Mesothelial cell of epicardium (in vitro differentiated cells): Measurements from ENCODE around the gene CHRNA10. TPM values are rescaled to one million over a fixed set of nuclear protein-coding genes. Genes with fewer than 3 reads are reported as not detected.

ENCODE experiments used
- DNase-seq, 2 experiments: peaks; one replicate each; pipeline ENCODE4 v3.0.0; 2021; ENCODE audit warnings: low spot score in 2 of 2; ENCODE audit not compliant: unreplicated experiment in 2 of 2
- H3K27ac Mint-ChIP-seq: 2 replicates; pipeline ENCODE4 v1.8.0; 2021; ENCODE audit warnings: mixed read lengths
- H3K27me3 Mint-ChIP-seq: 2 replicates; pipeline ENCODE4 v1.8.0; 2021; ENCODE audit warnings: low read depth, mixed read lengths
- H3K36me3 Mint-ChIP-seq: 2 replicates; pipeline ENCODE4 v1.8.0; 2021; ENCODE audit warnings: mixed read lengths
- H3K4me1 Mint-ChIP-seq: 2 replicates; pipeline ENCODE4 v1.8.0; 2021; ENCODE audit warnings: mixed read lengths
- H3K4me3 Mint-ChIP-seq: 2 replicates; pipeline ENCODE4 v1.8.0; 2021; ENCODE audit warnings: mild to moderate bottlenecking, moderate library complexity, mixed read lengths
- H3K9me3 Mint-ChIP-seq: 2 replicates; pipeline ENCODE4 v1.8.0; 2021; ENCODE audit warnings: mixed read lengths
- CTCF ChIP-seq: fragments of 200-600 bp; sonication (generic); IDR thresholded peaks from one replicate; pipeline ENCODE4 v1.5.0; 2021; ENCODE audit warnings: antibody characterized with exemption; ENCODE audit not compliant: unreplicated experiment
- total RNA-seq: library from RNA; stranded (reverse); gene quantifications from 3 replicates; pipeline ENCODE4 v1.2.1, GENCODE V29; 2021

Gene CHRNA10
- total RNA-seq, 1 donor from 2014 or later: 2.9 TPM

- TF ChIP-seq CTCF: no peak
- DNase-seq: no peak
- no peak overlapping the region for H3K27ac Mint-ChIP-seq
- no peak overlapping the region for H3K4me3 Mint-ChIP-seq
- no peaks in the 10 kb centered on the region for H3K36me3 Mint-ChIP-seq
- peaks cover 4% of the 10 kb centered on the region for H3K4me1 Mint-ChIP-seq
- no peaks in the 10 kb centered on the region for H3K27me3 Mint-ChIP-seq
- no peaks in the 10 kb centered on the region for H3K9me3 Mint-ChIP-seq
Measured at GRCh38 chr11:3637201-3637600, 34.0 kb downstream of the CHRNA10 start.

DNA sequence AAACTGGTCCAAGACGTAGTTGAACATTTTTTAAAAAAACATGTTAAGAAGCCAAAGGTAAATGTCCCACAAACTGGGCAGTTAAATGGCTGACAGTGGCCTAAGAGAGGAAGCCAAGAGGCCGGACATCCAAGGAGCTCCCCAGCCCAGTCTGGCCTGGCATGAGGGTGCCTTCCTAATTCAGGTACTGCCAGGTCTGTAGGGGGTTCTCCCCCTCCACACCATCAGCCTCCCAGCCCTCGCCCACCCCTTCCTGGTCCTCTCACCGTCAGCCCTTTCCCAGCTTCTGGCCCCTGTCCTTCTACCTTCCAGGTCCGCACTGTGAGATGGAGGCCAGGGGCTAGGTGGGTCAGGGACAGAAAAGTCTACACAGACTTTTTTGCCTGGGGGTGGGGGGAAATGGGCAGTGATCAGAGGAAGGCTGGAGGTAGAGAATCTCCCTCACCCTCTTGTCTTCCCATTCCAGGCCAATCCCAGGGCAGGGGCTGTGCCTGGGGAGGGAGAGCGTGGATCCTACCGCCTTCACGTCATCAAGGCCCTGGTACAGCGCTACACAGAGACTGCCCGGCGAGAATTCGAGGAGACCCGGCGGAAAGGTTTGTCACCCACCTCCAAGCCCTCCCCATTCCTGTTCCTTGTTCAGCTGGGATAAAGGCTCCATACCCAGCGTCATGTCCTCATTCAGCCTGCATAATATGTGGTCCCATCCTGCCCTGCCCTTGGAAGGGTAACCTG lies 35.4 kb downstream of the CHRNA10 start:
- TF ChIP-seq CTCF: no peak
- no peaks in the 10 kb centered on the region for H3K27me3 Mint-ChIP-seq
- no peaks in the 10 kb centered on the region for H3K36me3 Mint-ChIP-seq
- H3K9me3 Mint-ChIP-seq: no peaks in the 10 kb centered on the region
- no peaks in the 10 kb centered on the region for H3K4me1 Mint-ChIP-seq
- H3K4me3 Mint-ChIP-seq: no peak overlapping the region
- no peak overlapping the region for H3K27ac Mint-ChIP-seq
- DNase-seq: no peak

DNA sequence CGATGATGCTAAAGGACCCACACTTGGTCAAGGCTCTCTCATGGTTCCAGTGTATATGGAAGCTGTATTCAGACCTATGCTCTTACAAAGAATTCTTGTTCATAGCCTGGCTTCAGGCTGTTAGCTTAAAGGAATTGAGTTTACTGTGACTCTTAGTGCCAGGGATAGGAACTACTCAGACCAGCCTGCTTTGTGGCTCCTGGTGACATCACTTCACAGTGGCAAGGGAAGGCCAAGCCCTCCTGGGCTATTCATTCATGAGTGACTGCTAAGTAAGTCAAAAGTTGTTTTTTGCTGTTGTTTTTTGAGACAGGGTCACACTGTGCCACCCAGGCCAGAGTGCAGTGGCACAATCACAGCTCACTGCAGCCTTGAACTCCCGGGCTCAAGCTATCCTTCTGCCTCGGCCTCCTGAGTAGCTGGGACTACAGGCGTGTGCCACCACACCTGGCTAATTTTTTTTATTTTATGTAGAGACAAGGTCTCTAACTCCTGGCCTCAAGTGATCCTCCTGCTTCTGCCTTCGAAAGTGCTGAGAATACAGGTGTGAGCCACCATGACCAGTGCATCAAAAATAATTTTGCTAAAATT lies 39.0 kb downstream of the CHRNA10 start:
- Mint-ChIP-seq H3K36me3 (no peaks in the 10 kb centered on the region), H3K9me3 (no peaks in the 10 kb centered on the region), H3K4me3 (no peak overlapping the region), H3K27ac (no peak overlapping the region), H3K4me1 (no peaks in the 10 kb centered on the region), H3K27me3 (no peaks in the 10 kb centered on the region)
- no peak for DNase-seq
- no peak for TF ChIP-seq CTCF

GRCh38 chr11:3631331-3631730 lies 39.9 kb downstream of the CHRNA10 start:
- Mint-ChIP-seq H3K27ac (no peak overlapping the region), H3K27me3 (no peaks in the 10 kb centered on the region), H3K9me3 (no peaks in the 10 kb centered on the region), H3K4me1 (no peaks in the 10 kb centered on the region), H3K36me3 (no peaks in the 10 kb centered on the region), H3K4me3 (no peak overlapping the region)
- no peak for DNase-seq
- no peak for TF ChIP-seq CTCF

DNA sequence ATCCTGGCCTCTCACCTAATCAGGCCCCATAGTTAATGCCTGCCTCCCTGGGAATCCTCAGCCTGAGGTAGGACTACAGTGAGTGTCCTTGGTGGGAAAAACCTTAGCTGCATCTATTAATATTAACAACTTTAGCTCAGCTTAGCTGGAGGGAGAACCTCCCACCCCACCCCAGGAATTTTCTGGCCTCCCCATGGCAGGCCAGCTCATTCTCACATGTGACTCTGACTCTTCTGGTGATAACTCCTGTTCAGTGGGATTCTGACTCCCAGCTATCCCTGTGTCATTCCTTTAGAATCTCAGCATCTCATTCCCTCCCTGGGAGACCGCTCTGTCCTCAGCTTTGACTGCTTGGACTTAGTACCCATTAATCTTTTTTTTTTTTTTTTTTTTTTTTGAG lies 43.9 kb downstream of the CHRNA10 start:
- no peak for DNase-seq
- no peak overlapping the region for H3K27ac Mint-ChIP-seq
- H3K9me3 Mint-ChIP-seq: no peaks in the 10 kb centered on the region
- H3K36me3 Mint-ChIP-seq: no peaks in the 10 kb centered on the region
- no peak for TF ChIP-seq CTCF
- H3K27me3 Mint-ChIP-seq: no peaks in the 10 kb centered on the region
- H3K4me3 Mint-ChIP-seq: no peak overlapping the region
- no peaks in the 10 kb centered on the region for H3K4me1 Mint-ChIP-seq
